GM23338 (cell line): ENCODE results near the gene PAIP2B.

ENCODE experiments used
- CREB1 ChIP-seq: fragments of 250-450 bp; sonication (Bioruptor Pico); IDR thresholded peaks from 2 replicates; pipeline ENCODE4 v1.5.0; 2020; ENCODE audit warnings: low read depth, mild to moderate bottlenecking, moderate library complexity
- CTCF ChIP-seq, 2 experiments: fragments of 200-600 bp in 1 of 2; sonication (generic) in 1 of 2; conservative IDR thresholded peaks; 2 replicates each; pipeline versions ENCODE4 v1.5.1 to v1.6.1; 2016 to 2017; ENCODE audit warnings: antibody characterized with exemption in 2 of 2, low read depth in 2 of 2, mild to moderate bottlenecking in 2 of 2, moderate library complexity in 1 of 2
- ETS1 ChIP-seq: IDR thresholded peaks from 2 replicates; pipeline ENCODE4 v1.6.1; 2016; ENCODE audit warnings: antibody characterized with exemption
- EZH2 ChIP-seq: fragments of 200-600 bp; sonication (generic); IDR thresholded peaks from one replicate; pipeline ENCODE4 v1.8.0; 2017; ENCODE audit warnings: antibody characterized with exemption, mild to moderate bottlenecking, low read depth; ENCODE audit not compliant: unreplicated experiment
- EZH2phosphoT487 ChIP-seq: fragments of 200-600 bp; sonication (generic); IDR thresholded peaks from one replicate; pipeline ENCODE4 v1.8.1; 2018; ENCODE audit warnings: antibody characterized with exemption; ENCODE audit not compliant: unreplicated experiment
- JUNB ChIP-seq: IDR thresholded peaks from one replicate; pipeline ENCODE4 v1.6.1; 2016; ENCODE audit warnings: antibody characterized with exemption; ENCODE audit not compliant: unreplicated experiment
- NANOG ChIP-seq: IDR thresholded peaks from 2 replicates; pipeline ENCODE4 v1.6.1; 2016; ENCODE audit warnings: antibody characterized with exemption, borderline replicate concordance
- POLR2AphosphoS5 ChIP-seq: IDR thresholded peaks from 2 replicates; pipeline ENCODE4 v1.6.1; 2016; ENCODE audit warnings: antibody characterized with exemption, low read depth
- REST ChIP-seq: IDR thresholded peaks from one replicate; pipeline ENCODE4 v1.6.1; 2018; ENCODE audit warnings: antibody characterized with exemption; ENCODE audit not compliant: unreplicated experiment
- STAT1 ChIP-seq: IDR thresholded peaks from one replicate; pipeline ENCODE4 v1.6.1; 2016; ENCODE audit warnings: antibody characterized with exemption; ENCODE audit not compliant: unreplicated experiment
- ZNF114 ChIP-seq: fragments of 250-450 bp; sonication (Bioruptor Pico); IDR thresholded peaks from 2 replicates; pipeline ENCODE4 v1.5.0; 2020; ENCODE audit warnings: mild to moderate bottlenecking, moderate library complexity
- ZNF331 ChIP-seq: fragments of 250-450 bp; sonication (Bioruptor Pico); IDR thresholded peaks from 2 replicates; pipeline ENCODE4 v1.5.0; 2020; ENCODE audit warnings: low read depth, mild to moderate bottlenecking, moderate library complexity
- TF ChIP-seq, protein P1 (sequence below): fragments of 250-450 bp; sonication (Bioruptor Pico); IDR thresholded peaks from 2 replicates; pipeline ENCODE4 v1.5.0; 2020; ENCODE audit warnings: mild to moderate bottlenecking, moderate library complexity

- TF ChIP-seq EZH2phosphoT487, result no peak
- no peak for TF ChIP-seq ETS1
- TF ChIP-seq CTCF (conservative IDR thresholded peaks at IDR 0.05; ENCODE audit: low read depth in 2 of 2), result no peak
- no peak for TF ChIP-seq POLR2AphosphoS5
- no peak for TF ChIP-seq CREB1 (CRISPR knock-in tag)
- no peak for TF ChIP-seq ZNF114 (CRISPR knock-in tag)
- no peak for TF ChIP-seq EZH2
- no peak for TF ChIP-seq REST
- no peak for TF ChIP-seq ZNF331 (CRISPR knock-in tag)
- TF ChIP-seq, protein P1, sequence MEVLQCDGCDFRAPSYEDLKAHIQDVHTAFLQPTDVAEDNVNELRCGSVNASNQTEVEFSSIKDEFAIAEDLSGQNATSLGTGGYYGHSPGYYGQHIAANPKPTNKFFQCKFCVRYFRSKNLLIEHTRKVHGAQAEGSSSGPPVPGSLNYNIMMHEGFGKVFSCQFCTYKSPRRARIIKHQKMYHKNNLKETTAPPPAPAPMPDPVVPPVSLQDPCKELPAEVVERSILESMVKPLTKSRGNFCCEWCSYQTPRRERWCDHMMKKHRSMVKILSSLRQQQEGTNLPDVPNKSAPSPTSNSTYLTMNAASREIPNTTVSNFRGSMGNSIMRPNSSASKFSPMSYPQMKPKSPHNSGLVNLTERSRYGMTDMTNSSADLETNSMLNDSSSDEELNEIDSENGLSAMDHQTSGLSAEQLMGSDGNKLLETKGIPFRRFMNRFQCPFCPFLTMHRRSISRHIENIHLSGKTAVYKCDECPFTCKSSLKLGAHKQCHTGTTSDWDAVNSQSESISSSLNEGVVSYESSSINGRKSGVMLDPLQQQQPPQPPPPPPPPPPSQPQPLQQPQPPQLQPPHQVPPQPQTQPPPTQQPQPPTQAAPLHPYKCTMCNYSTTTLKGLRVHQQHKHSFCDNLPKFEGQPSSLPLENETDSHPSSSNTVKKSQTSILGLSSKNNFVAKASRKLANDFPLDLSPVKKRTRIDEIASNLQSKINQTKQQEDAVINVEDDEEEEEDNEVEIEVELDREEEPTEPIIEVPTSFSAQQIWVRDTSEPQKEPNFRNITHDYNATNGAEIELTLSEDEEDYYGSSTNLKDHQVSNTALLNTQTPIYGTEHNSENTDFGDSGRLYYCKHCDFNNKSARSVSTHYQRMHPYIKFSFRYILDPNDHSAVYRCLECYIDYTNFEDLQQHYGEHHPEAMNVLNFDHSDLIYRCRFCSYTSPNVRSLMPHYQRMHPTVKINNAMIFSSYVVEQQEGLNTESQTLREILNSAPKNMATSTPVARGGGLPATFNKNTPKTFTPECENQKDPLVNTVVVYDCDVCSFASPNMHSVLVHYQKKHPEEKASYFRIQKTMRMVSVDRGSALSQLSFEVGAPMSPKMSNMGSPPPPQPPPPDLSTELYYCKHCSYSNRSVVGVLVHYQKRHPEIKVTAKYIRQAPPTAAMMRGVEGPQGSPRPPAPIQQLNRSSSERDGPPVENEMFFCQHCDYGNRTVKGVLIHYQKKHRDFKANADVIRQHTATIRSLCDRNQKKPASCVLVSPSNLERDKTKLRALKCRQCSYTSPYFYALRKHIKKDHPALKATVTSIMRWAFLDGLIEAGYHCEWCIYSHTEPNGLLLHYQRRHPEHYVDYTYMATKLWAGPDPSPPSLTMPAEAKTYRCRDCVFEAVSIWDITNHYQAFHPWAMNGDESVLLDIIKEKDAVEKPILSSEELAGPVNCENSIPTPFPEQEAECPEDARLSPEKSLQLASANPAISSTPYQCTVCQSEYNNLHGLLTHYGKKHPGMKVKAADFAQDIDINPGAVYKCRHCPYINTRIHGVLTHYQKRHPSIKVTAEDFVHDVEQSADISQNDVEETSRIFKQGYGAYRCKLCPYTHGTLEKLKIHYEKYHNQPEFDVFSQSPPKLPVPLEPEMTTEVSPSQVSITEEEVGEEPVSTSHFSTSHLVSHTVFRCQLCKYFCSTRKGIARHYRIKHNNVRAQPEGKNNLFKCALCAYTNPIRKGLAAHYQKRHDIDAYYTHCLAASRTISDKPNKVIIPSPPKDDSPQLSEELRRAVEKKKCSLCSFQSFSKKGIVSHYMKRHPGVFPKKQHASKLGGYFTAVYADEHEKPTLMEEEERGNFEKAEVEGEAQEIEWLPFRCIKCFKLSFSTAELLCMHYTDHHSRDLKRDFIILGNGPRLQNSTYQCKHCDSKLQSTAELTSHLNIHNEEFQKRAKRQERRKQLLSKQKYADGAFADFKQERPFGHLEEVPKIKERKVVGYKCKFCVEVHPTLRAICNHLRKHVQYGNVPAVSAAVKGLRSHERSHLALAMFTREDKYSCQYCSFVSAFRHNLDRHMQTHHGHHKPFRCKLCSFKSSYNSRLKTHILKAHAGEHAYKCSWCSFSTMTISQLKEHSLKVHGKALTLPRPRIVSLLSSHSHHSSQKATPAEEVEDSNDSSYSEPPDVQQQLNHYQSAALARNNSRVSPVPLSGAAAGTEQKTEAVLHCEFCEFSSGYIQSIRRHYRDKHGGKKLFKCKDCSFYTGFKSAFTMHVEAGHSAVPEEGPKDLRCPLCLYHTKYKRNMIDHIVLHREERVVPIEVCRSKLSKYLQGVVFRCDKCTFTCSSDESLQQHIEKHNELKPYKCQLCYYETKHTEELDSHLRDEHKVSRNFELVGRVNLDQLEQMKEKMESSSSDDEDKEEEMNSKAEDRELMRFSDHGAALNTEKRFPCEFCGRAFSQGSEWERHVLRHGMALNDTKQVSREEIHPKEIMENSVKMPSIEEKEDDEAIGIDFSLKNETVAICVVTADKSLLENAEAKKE, result no peak
- TF ChIP-seq JUNB, result no peak
- no peak for TF ChIP-seq STAT1
- no peak for TF ChIP-seq NANOG
These were observed 6.2 kb downstream of the PAIP2B start for GRCh38 chr2:71220743-71221142.
